ENCODE results near the gene FAM167B. TPM values are rescaled to one million over a fixed set of nuclear protein-coding genes. Genes with fewer than 3 reads are reported as not detected.
A peak's percentile ranks its signal among the peaks of the same experiment; 100 is the strongest.

FAM167B gene
- total RNA-seq, 1 donor from 2014 or later: 1.5 TPM

- H3K27me3 Mint-ChIP-seq (ENCODE audit: low read depth): peaks cover 4% of the 10 kb centered on the region
- peak; percentile 83 for DNase-seq (ENCODE audit: low read depth, low spot score)
- no peaks in the 10 kb centered on the region for H3K9me3 Mint-ChIP-seq
- peaks cover 20% of the 10 kb centered on the region for H3K4me1 Mint-ChIP-seq
- H3K36me3 Mint-ChIP-seq (ENCODE audit: low read depth): no peaks in the 10 kb centered on the region
- peak; percentile 89 for TF ChIP-seq CTCF (conservative IDR thresholded peaks at IDR 0.05)
- H3K27ac Mint-ChIP-seq (ENCODE audit: unreplicated experiment): no peak overlapping the region
- peak overlapping the region; percentile 25 for H3K4me3 Mint-ChIP-seq
Measured at GRCh38 chr1:32247983-32248889, 1.2 kb downstream of the FAM167B start.

- peak overlapping the region; percentile 72 for H3K27ac Mint-ChIP-seq (ENCODE audit: unreplicated experiment)
- H3K36me3 Mint-ChIP-seq (ENCODE audit: low read depth): no peaks in the 10 kb centered on the region
- no peak for DNase-seq (ENCODE audit: low read depth, low spot score)
- no peak overlapping the region for H3K4me3 Mint-ChIP-seq
- H3K9me3 Mint-ChIP-seq: no peaks in the 10 kb centered on the region
- no peak for TF ChIP-seq CTCF (conservative IDR thresholded peaks at IDR 0.05)
- H3K27me3 Mint-ChIP-seq (ENCODE audit: low read depth): peaks cover 4% of the 10 kb centered on the region
- peaks cover 20% of the 10 kb centered on the region for H3K4me1 Mint-ChIP-seq
Measured at GRCh38 chr1:32249831-32250525, 3.0 kb downstream of the FAM167B start.

GRCh38 chr1:32250893-32251716 lies 4.1 kb downstream of the FAM167B start, which contains the start of gene LCK:
Gene LCK (plus strand): TSS chr1:32251265. CDS start chr1:32274330, 23,065 bp downstream.
- no peak for DNase-seq (ENCODE audit: low read depth, low spot score)
- H3K4me3 Mint-ChIP-seq: no peak within 1 kb of the TSS
- H3K9me3 Mint-ChIP-seq: no peaks in the 10 kb centered on the region
- no peaks in the 10 kb centered on the region for H3K36me3 Mint-ChIP-seq (ENCODE audit: low read depth)
- peaks cover 20% of the 10 kb centered on the region for H3K4me1 Mint-ChIP-seq
- peak within 1 kb of the TSS; percentile 72 for H3K27ac Mint-ChIP-seq (ENCODE audit: unreplicated experiment)
- no peak for TF ChIP-seq CTCF (conservative IDR thresholded peaks at IDR 0.05)
- H3K27me3 Mint-ChIP-seq (ENCODE audit: low read depth): peaks cover 4% of the 10 kb centered on the region

GRCh38 chr1:32255072-32256071 lies 8.3 kb downstream of the FAM167B start:
- Mint-ChIP-seq H3K36me3 (ENCODE audit: low read depth) (no peaks in the 10 kb centered on the region), H3K4me1 (peaks cover 5% of the 10 kb centered on the region), H3K9me3 (no peaks in the 10 kb centered on the region), H3K27ac (ENCODE audit: unreplicated experiment) (no peak overlapping the region), H3K27me3 (ENCODE audit: low read depth) (peaks cover 3% of the 10 kb centered on the region), H3K4me3 (no peak overlapping the region)
- TF ChIP-seq CTCF (conservative IDR thresholded peaks at IDR 0.05): no peak
- DNase-seq (ENCODE audit: low read depth, low spot score): no peak
